HG03175 (cell line): ENCODE data around the gene DDR1.
"Not testable (repeated sequence)": the region's sequence is repeated elsewhere in the genome, so short reads cannot be mapped to it uniquely, and the experiment has no call there.

Experiments used
- ATAC-seq: cut with Tn5 transposase; IDR thresholded peaks from one replicate; pipeline ENCODE4 v1.9.1; 2021; ENCODE audit warnings: mild to moderate bottlenecking, moderate library complexity; ENCODE audit not compliant: unreplicated experiment

Gene DDR1

GRCh38 chr6:30852459-30852858, 31.9 kb upstream of the DDR1 start:
- ATAC-seq: not testable (repeated sequence)

- no peak for ATAC-seq
These were observed 29.9 kb upstream of the DDR1 start for GRCh38 chr6:30854285-30855040.

GRCh38 chr6:30855429-30856075, 28.8 kb upstream of the DDR1 start:
- no peak for ATAC-seq

GRCh38 chr6:30857112-30857511, 27.2 kb upstream of the DDR1 start:
- no peak for ATAC-seq

GRCh38 chr6:30857549-30857948, 26.8 kb upstream of the DDR1 start:
- ATAC-seq: no peak

- not testable (repeated sequence) for ATAC-seq
These were observed 24.6 kb upstream of the DDR1 start for GRCh38 chr6:30859726-30860125.

- ATAC-seq: no peak
These were observed 22.9 kb upstream of the DDR1 start for GRCh38 chr6:30861257-30862048.

- ATAC-seq: no peak
These were observed 22.0 kb upstream of the DDR1 start for GRCh38 chr6:30862156-30862875.

- ATAC-seq: no peak
These were observed 20.0 kb upstream of the DDR1 start for GRCh38 chr6:30864325-30864724.

GRCh38 chr6:30869241-30869749, 15.0 kb upstream of the DDR1 start:
- not testable (repeated sequence) for ATAC-seq

- ATAC-seq: no peak
These were observed 13.8 kb upstream of the DDR1 start for GRCh38 chr6:30870546-30870945.

- ATAC-seq: no peak
These were observed 12.6 kb upstream of the DDR1 start for GRCh38 chr6:30871592-30872183.

- ATAC-seq: no peak
These were observed 11.1 kb upstream of the DDR1 start for GRCh38 chr6:30873137-30873640.

- not testable (repeated sequence) for ATAC-seq
These were observed 10.5 kb upstream of the DDR1 start for GRCh38 chr6:30873795-30874194.

GRCh38 chr6:30875244-30876038, 8.9 kb upstream of the DDR1 start:
- no peak for ATAC-seq

GRCh38 chr6:30876039-30876730, 8.1 kb upstream of the DDR1 start:
- ATAC-seq: no peak

GRCh38 chr6:30877419-30878262, 6.7 kb upstream of the DDR1 start:
- ATAC-seq: no peak
